HFFc6 (cell line): ENCODE results near the gene BIRC2. TPM values are rescaled to one million over a fixed set of nuclear protein-coding genes. Genes with fewer than 3 reads are reported as not detected.

Experiments
- DNase-seq: peaks from one replicate; pipeline ENCODE4 v3.0.0-alpha.2; 2018
- H3K27ac Mint-ChIP-seq: 2 replicates; pipeline ENCODE4 v1.8.0; 2020; ENCODE audit warnings: mild to moderate bottlenecking, mixed read lengths
- H3K27me3 Mint-ChIP-seq: 2 replicates; pipeline ENCODE4 v1.8.0; 2021; ENCODE audit warnings: mild to moderate bottlenecking, moderate library complexity, mixed read lengths; ENCODE audit not compliant: insufficient read depth
- H3K36me3 Mint-ChIP-seq: 2 replicates; pipeline ENCODE4 v1.8.0; 2021; ENCODE audit warnings: low read depth, mixed read lengths
- H3K4me1 Mint-ChIP-seq: 2 replicates; pipeline ENCODE4 v1.8.0; 2020; ENCODE audit warnings: low read depth, mixed read lengths
- H3K4me3 Mint-ChIP-seq: 2 replicates; pipeline ENCODE4 v1.8.0; 2020; ENCODE audit warnings: mild to moderate bottlenecking, moderate library complexity, mixed read lengths
- H3K9me3 Mint-ChIP-seq: 2 replicates; pipeline ENCODE4 v1.8.0; 2020; ENCODE audit warnings: mild to moderate bottlenecking, mixed read lengths
- total RNA-seq, 6 experiments: library from RNA; stranded (reverse); fragmentation: NEBNext Ultra II Directional; extraction: Animal tissue kit (Norgen Biotek cat#: 25700); gene quantifications; 2 replicates in 1 of 6; 3 replicates in 5 of 6; pipeline ENCODE4 v1.2.3, GENCODE V29; 2021
- TF ChIP-seq, protein P1 (sequence below): fragments of 200-600 bp; sonication (generic); IDR thresholded peaks from 2 replicates; pipeline ENCODE4 v1.5.0; 2021; ENCODE audit warnings: antibody characterized with exemption, mild to moderate bottlenecking

BIRC2 gene
- total RNA-seq, 6 experiments from 2014 or later, result 49.5 to 64.6 (median 58.3) TPM

DNA sequence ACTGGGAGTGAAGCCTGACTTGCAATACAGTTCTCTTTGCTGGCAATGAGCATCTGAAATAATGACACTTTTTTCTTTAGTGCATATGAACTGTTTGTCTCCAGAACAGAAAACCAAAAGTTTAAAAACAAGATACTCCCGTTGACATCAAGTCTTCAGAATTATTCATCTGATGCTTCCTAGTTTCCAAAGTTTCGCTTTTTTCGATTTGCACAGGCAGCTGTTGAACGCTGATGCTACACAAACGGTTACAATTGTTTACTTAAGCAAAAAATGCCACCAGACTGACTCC lies 612 bp upstream of the BIRC2 start:
- no peak for DNase-seq
- Mint-ChIP-seq H3K4me1 (peaks cover 66% of the 10 kb centered on the region), H3K27me3 (no peaks in the 10 kb centered on the region)

GRCh38 chr11:102347462-102348370 lies 702 bp downstream of the BIRC2 start:
- H3K27ac Mint-ChIP-seq, result peak overlapping the region; percentile 100
- peak; percentile 35 for DNase-seq
- peak overlapping the region; percentile 93 for H3K4me3 Mint-ChIP-seq
- H3K27me3 Mint-ChIP-seq, result no peaks in the 10 kb centered on the region
- peaks cover 58% of the 10 kb centered on the region for H3K4me1 Mint-ChIP-seq
- H3K9me3 Mint-ChIP-seq, result no peaks in the 10 kb centered on the region
- TF ChIP-seq, protein P1, sequence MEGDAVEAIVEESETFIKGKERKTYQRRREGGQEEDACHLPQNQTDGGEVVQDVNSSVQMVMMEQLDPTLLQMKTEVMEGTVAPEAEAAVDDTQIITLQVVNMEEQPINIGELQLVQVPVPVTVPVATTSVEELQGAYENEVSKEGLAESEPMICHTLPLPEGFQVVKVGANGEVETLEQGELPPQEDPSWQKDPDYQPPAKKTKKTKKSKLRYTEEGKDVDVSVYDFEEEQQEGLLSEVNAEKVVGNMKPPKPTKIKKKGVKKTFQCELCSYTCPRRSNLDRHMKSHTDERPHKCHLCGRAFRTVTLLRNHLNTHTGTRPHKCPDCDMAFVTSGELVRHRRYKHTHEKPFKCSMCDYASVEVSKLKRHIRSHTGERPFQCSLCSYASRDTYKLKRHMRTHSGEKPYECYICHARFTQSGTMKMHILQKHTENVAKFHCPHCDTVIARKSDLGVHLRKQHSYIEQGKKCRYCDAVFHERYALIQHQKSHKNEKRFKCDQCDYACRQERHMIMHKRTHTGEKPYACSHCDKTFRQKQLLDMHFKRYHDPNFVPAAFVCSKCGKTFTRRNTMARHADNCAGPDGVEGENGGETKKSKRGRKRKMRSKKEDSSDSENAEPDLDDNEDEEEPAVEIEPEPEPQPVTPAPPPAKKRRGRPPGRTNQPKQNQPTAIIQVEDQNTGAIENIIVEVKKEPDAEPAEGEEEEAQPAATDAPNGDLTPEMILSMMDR, result no peak
- peaks cover 44% of the 10 kb centered on the region for H3K36me3 Mint-ChIP-seq

More for the DNA sequence above, 612 bp upstream of the BIRC2 start:
- peak overlapping the region; percentile 93 for H3K4me3 Mint-ChIP-seq
- TF ChIP-seq, protein P1, result no peak
- H3K9me3 Mint-ChIP-seq, result no peaks in the 10 kb centered on the region
- peaks cover 37% of the 10 kb centered on the region for H3K36me3 Mint-ChIP-seq
- H3K27ac Mint-ChIP-seq, result peak overlapping the region; percentile 100

GRCh38 chr11:102357116-102357515 lies 10.1 kb downstream of the BIRC2 start:
- Mint-ChIP-seq H3K27me3 (peaks cover 2% of the 10 kb centered on the region), H3K4me3 (peak overlapping the region; percentile 18), H3K27ac (peak overlapping the region; percentile 2; the same call in 1 of the 2 replicates), H3K36me3 (peaks cover 70% of the 10 kb centered on the region), H3K4me1 (peaks cover 68% of the 10 kb centered on the region), H3K9me3 (no peaks in the 10 kb centered on the region)
- DNase-seq, result no peak
- TF ChIP-seq, protein P1, result no peak

DNA sequence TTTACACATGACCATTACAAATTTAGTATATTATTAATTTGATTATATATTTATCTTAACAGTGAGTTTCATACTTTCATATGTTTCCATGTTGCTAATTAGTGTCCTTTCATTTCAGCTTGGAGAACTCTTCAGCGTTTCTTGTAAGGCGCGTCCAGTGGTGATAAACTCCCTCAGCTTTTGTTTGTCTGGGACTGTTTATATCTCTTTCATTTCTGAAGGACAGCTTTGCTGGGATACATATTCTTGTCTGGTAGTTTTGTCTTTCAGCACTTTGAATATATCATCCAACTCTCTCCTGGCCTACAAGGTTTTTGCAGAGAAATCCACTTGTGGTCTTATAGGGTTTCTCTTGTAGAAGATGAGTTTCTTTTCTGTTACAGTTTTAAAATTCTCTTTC lies 12.4 kb downstream of the BIRC2 start:
- H3K36me3 Mint-ChIP-seq, result peaks cover 59% of the 10 kb centered on the region
- TF ChIP-seq, protein P1, result no peak
- no peak overlapping the region; the same call in 1 of the 2 replicates for H3K27ac Mint-ChIP-seq
- peaks cover 2% of the 10 kb centered on the region for H3K27me3 Mint-ChIP-seq
- H3K4me3 Mint-ChIP-seq, result no peak overlapping the region
- DNase-seq, result no peak
- H3K9me3 Mint-ChIP-seq, result no peaks in the 10 kb centered on the region
- peaks cover 61% of the 10 kb centered on the region for H3K4me1 Mint-ChIP-seq

DNA sequence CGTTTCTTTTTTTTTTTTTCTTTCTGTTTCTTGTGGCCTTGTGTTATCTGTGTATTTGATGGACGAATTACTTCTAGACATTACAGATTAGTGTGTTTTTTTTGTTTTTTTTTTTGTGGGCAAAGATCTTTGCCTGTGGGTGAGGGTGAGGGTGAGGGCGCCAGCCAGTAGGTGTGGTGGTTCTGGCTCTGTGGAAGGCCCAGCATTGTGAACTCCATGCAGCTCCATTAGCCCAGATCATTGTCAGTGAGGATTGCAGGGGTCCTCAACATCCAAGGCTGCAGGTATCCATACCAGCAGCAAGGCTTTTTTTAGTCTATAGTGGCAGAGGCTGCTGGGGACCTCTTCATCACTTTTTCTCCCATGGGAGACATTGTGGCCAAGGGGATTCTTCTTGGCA lies 13.7 kb downstream of the BIRC2 start:
- H3K9me3 Mint-ChIP-seq, result no peaks in the 10 kb centered on the region
- peaks cover 2% of the 10 kb centered on the region for H3K27me3 Mint-ChIP-seq
- H3K27ac Mint-ChIP-seq, result peak overlapping the region; percentile 28
- TF ChIP-seq, protein P1, result no peak
- peaks cover 58% of the 10 kb centered on the region for H3K36me3 Mint-ChIP-seq
- no peak overlapping the region for H3K4me3 Mint-ChIP-seq
- peaks cover 48% of the 10 kb centered on the region for H3K4me1 Mint-ChIP-seq
- no peak for DNase-seq
